ENCODE measurements around the gene C2orf72. TPM values are rescaled to one million over a fixed set of nuclear protein-coding genes. Genes with fewer than 3 reads are reported as not detected.
"Not testable (repeated sequence)": the region's sequence is repeated elsewhere in the genome, so short reads cannot be mapped to it uniquely, and the experiment has no call there.

C2orf72 gene
- total RNA-seq, 1 donor from 2014 or later, result 0.48 TPM

GRCh38 chr2:231046916-231047273 lies 9.6 kb downstream of the C2orf72 start:
- DNase-seq (ENCODE audit: low spot score), result no peak

DNA sequence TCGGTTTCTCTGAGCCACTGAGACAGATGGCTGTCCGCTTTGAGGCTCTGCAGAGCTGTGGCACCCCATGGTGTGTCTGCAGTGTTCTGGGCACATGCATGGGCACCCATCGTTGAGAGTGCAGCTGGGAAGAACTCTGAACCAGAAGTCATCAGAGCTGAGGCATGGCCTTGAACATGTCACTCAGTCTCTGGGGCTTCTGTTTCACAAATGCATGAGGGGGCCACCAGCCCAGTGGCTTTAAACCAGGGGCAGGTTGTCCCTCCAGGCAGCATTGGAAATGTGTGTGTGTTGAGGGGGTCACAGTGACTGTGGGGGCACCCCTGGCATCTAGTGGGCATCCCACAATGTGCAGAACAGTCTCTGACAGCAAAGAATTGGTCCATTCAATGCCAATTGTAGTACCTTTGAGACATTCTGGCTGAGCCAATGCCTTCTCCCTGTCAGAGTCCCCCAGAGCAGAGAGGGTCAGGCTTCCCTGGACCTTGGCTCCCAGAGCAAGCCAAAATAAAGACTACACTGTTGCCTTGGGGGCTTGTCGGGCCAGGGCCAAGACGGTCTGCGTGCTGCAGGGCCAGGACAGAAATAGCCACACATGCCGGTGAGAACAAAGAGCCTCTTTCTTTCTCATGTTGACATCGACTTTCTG lies 10.1 kb downstream of the C2orf72 start:
- no peak for DNase-seq (ENCODE audit: low spot score)

DNA sequence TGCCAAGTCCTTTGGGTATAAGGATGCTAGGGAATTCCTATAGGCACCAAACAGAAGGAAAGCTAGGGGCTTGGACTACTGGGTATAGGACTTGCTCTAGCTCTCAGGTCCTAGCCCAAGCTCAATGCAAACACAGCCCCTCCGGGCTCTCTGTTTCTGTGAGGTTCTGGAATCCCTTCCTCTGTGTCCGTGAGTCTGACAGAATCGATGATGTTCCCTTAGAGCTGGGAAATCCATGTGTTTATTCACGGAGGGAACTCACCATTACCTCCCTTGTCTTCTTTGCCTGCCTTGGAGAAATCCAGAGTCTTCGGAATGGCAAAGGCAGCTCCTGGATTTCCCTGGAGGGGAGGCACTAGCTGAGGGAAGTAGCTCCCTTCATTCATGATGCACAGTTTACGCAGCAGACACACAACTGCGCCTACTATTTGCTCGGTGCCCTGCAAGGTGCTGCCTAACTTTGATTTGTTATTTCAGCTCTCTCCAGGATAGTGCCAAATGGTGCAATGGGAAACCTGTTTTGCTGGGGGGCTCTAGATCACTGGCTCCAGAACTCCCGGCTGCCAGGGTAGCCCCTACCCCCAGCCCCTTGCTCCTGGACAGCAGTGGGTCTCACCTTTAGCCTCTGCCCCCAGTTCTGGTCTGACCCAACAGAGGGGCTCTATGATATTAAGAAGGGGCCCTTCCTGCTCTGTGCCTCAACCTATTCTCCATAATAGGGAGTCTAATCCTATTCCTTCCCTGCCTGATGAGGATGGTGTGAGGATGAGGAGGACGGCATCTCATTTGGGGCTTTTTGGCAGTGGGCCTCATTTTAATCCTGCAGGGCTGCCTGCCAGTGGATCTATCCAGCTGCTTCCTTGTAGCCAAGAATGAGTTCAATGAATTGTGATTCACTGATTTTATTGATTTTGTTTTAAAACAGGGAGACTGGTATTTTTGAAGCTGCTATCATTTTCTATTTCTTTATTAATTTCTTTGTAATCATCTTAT lies 10.9 kb downstream of the C2orf72 start:
- DNase-seq (ENCODE audit: low spot score), result no peak

- DNase-seq (ENCODE audit: low spot score), result no peak
Measured at GRCh38 chr2:231049286-231050017, 12.1 kb downstream of the C2orf72 start.

DNA sequence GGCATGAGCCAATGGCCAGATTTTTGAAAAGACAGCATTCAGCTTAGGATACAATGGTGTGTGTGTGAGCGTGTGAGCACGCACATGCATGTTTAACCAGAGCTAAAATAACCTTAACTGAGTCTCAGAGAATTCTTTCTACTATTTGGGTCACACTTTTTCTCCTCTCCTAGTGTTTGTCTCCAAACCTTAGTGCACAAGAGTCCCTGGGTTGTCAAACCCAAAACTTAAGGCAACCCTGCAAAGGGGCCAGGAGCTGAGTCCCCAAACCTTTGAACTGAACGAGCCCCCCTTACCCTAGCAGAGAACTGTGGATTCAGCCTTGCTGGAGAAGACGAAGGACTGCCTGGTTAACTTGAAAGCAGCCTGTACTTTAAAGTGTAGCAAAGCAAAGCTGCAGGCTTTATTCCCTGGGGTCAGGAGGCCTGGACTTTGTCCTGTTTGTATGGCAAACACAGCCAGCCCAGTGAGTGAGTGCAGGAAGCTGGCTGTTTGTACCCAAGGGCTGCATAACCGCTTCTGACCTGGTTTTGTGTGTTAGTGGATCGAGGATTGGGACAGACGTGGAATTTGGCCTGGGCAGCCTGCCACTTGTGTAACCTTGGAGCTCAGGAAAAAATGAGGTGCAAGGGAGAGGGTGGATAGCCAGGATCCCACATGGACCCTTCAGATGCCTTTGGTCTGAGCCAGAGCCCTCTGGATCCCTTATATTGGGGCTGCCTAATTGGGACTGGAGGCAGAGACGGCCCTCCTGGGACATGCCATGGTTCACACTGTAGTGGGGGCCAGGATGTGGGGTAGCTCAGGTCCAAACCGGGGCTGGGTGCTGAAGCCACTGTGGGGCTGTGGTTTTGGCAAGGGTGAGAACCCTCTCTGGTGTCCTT lies 12.9 kb downstream of the C2orf72 start:
- peak; percentile 33 for DNase-seq (ENCODE audit: low spot score)

- DNase-seq (ENCODE audit: low spot score), result no peak
Measured at GRCh38 chr2:231051116-231051515, 13.8 kb downstream of the C2orf72 start.

GRCh38 chr2:231052494-231053451 lies 15.4 kb downstream of the C2orf72 start:
- DNase-seq (ENCODE audit: low spot score), result peak; percentile 87

DNA sequence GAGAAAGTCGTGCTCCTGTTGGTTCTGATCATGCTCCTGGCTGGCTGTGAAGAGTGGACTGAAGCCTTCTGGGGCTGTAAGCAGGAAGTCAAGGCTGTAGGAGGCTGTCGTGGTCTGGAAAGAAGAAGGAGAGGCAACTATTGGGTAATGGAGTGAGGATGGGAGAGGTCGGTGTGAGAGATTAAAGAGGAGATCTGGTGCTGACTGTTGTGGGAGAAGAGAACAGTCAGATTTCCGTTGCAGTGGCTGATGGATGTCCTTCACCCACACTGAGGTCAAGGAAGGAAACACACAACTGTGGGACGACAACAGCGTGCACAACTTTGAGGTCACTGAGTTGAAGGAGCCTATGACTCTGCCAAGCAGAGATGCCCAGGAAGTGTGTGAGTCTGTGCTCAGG lies 16.5 kb downstream of the C2orf72 start:
- no peak for DNase-seq (ENCODE audit: low spot score)

DNA sequence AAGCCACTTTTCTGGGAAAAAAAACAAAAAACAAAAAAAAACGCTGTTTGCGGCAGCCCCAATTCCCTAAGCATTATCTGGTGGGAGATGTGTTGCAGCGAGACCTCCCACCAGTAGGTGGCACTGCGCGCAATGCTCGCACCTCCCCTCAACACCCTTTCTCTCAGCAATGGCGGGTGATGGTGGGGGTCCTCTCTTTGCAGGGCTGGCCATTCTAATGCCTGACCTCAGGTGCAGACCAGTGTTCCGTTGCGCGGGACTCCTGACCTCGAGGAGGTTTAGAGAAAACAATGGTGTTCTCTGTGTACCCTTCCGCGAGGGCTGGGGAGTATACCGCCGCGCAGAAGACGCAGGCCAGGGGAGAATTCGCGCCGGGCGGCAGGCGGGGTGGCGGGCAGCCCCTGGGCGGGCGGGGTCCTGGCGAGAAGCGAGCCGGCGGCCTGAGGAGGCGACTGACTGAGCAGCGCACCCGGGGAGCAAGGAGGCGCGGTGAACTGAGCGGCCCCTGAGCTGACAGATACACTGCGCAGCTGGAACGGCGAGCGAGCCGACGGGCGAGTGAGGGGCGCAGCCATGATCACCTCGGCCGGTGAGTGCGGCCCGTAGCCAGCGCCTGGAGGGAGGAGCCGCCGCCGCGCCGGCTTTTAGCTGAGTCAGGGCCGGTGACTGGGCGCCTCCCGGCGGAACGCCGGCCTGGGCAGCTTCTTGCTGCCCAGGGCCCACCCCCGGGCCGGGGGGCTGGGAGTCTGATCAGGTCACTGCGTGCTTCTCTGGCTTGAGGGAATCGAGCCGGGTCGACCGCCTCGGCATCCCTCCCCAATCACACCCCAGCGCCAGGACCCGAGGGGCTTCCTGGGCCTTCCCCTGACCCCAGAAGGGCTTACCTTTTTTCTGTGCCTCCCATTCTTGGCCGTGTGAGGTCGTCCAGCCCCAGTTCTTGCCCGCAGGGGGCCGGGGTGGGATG lies 19.4 kb downstream of the C2orf72 start, which contains the start of gene PSMD1:
Gene PSMD1 (plus strand): TSS at position 415 of the 964 bp plus-strand sequence. CDS start 159 bp downstream, at position 574.
- DNase-seq (ENCODE audit: low spot score), result peak; percentile 95

- DNase-seq (ENCODE audit: low spot score), result no peak
Measured at GRCh38 chr2:231057590-231057989, 20.3 kb downstream of the C2orf72 start.

DNA sequence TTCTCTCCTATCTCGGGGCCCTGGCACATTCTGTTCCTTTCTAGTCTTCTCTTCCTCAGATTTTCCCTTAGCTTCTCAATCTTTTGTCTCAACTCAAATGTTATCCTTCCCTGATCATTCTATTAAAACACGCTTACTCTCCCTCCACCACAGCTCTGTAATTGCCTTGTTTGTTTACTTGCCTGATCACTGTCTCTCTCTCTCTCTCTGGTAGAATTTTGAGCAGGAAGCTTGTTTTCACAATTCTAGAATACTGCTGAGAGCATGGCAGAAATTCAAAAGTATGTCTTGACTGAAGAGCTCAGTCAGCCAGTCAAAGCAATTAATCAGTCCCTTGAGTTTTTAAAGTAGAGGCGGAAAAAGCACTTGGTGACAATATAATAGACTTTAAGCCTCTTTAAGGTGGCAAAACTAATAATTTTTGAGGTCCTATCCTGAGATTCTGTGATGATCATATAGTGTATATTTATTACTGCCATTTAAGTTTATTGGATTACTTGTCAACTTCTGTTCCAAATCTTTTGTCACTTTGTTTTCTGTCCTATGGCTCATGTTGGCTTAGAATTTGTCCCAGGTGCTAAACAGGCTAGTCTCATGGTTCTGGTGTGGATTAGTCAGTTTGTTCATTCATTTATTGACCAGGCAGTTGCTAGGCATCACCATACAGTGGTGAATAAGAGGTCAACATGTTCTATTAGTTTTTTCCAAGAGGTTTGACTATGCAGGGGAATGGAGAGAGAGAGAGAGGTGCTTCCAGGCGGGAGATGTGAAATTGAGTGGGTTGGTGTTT lies 21.6 kb downstream of the C2orf72 start:
- no peak for DNase-seq (ENCODE audit: low spot score)

- DNase-seq (ENCODE audit: low spot score), result no peak
Measured at GRCh38 chr2:231059756-231060155, 22.4 kb downstream of the C2orf72 start.

- no peak for DNase-seq (ENCODE audit: low spot score)
Measured at GRCh38 chr2:231062776-231063175, 25.5 kb downstream of the C2orf72 start.

- no peak for DNase-seq (ENCODE audit: low spot score)
Measured at GRCh38 chr2:231063347-231063746, 26.0 kb downstream of the C2orf72 start.

GRCh38 chr2:231065966-231066365 lies 28.6 kb downstream of the C2orf72 start:
- DNase-seq (ENCODE audit: low spot score), result no peak

DNA sequence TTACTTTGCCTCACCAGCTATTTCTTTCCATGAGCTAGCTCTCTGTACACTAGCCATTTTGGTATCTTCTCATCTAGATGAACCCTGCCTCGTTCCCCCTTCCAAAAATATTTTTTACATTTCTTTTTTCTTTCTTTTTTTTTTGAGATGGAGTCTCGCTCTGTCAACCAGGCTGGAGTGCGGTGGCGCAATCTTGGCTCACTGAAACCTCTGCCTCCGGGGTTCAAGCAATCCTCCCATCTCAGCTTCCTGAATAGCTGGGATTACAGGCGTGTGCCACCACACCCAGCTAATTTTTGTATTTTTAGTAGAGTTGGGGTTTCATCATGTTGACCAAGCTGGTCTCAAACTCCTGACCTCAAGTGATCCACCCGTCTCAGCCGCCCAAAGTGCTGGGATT lies 30.2 kb downstream of the C2orf72 start:
- not testable (repeated sequence) for DNase-seq (ENCODE audit: low spot score)

- no peak for DNase-seq (ENCODE audit: low spot score)
Measured at GRCh38 chr2:231068525-231069222, 31.4 kb downstream of the C2orf72 start.

Measured in umbilical cord (tissue), 2 donors.